Stomach smooth muscle (tissue), 2 donors: ENCODE measurements around the gene OSBPL6.

Experiments
- H3K27ac ChIP-seq: one replicate; pipeline ENCODE4 v1.7.0; 2013; ENCODE audit warnings: mild to moderate bottlenecking, low read length, inconsistent platforms
- H3K27me3 ChIP-seq, 2 donors: one replicate each; pipeline ENCODE4 v1.7.0; 2013; ENCODE audit warnings: low read length in 2 of 2; ENCODE audit not compliant: insufficient read depth in 2 of 2, control insufficient read depth in 1 of 2
- H3K36me3 ChIP-seq, 2 donors: one replicate each; pipeline ENCODE4 v1.7.0; 2013; ENCODE audit warnings: low read length in 2 of 2; ENCODE audit not compliant: control insufficient read depth in 2 of 2, insufficient read depth in 2 of 2
- H3K4me1 ChIP-seq: one replicate; pipeline ENCODE4 v1.7.0; 2013; ENCODE audit warnings: low read length; ENCODE audit not compliant: control insufficient read depth, insufficient read depth
- H3K4me3 ChIP-seq, 2 donors: one replicate each; pipeline ENCODE4 v1.7.0; 2013; ENCODE audit warnings: low read length in 2 of 2
- H3K9ac ChIP-seq, 2 donors: one replicate each; pipeline ENCODE4 v1.7.0; 2013; ENCODE audit warnings: low read length in 2 of 2, mild to moderate bottlenecking in 1 of 2
- H3K9me3 ChIP-seq, 2 donors: one replicate each; pipeline ENCODE4 v1.7.0; 2013; ENCODE audit warnings: low read length in 2 of 2; ENCODE audit not compliant: control insufficient read depth in 2 of 2
- donor health status: healthy.
- donor health status: Pancreatic carcinoma.

The OSBPL6 gene

GRCh38 chr2:178298785-178299212, 104.5 kb downstream of the OSBPL6 start:
- Histone ChIP-seq H3K27me3 (no peaks in the 10 kb centered on the region), H3K27ac (no peak overlapping the region), H3K4me1 (no peaks in the 10 kb centered on the region), H3K36me3 (no peaks in the 10 kb centered on the region), H3K4me3 (no peak overlapping the region), H3K9me3 (no peaks in the 10 kb centered on the region), H3K9ac (no peak overlapping the region)

GRCh38 chr2:178301649-178302238, 107.4 kb downstream of the OSBPL6 start:
- H3K27ac ChIP-seq: no peak overlapping the region
- no peak overlapping the region for H3K4me3 ChIP-seq
- no peaks in the 10 kb centered on the region for H3K27me3 ChIP-seq
- peaks cover 0 to 2% of the 10 kb centered on the region in 2 donors for H3K36me3 ChIP-seq
- H3K9ac ChIP-seq: no peak overlapping the region
- no peaks in the 10 kb centered on the region for H3K4me1 ChIP-seq
- no peaks in the 10 kb centered on the region for H3K9me3 ChIP-seq

GRCh38 chr2:178304333-178304732, 110.0 kb downstream of the OSBPL6 start:
- Histone ChIP-seq H3K27ac (no peak overlapping the region), H3K36me3 (peaks cover 0 to 2% of the 10 kb centered on the region in 2 donors), H3K4me1 (no peaks in the 10 kb centered on the region), H3K27me3 (no peaks in the 10 kb centered on the region), H3K9me3 (no peaks in the 10 kb centered on the region), H3K4me3 (no peak overlapping the region), H3K9ac (no peak overlapping the region)

GRCh38 chr2:178306352-178307073, 112.2 kb downstream of the OSBPL6 start:
- Histone ChIP-seq H3K4me3 (no peak overlapping the region), H3K4me1 (no peaks in the 10 kb centered on the region), H3K9ac (no peak overlapping the region), H3K27me3 (no peaks in the 10 kb centered on the region), H3K27ac (no peak overlapping the region), H3K9me3 (no peaks in the 10 kb centered on the region), H3K36me3 (peaks cover 0 to 2% of the 10 kb centered on the region in 2 donors)

GRCh38 chr2:178307650-178308049, 113.3 kb downstream of the OSBPL6 start:
- no peak overlapping the region for H3K27ac ChIP-seq
- H3K4me1 ChIP-seq: no peaks in the 10 kb centered on the region
- no peaks in the 10 kb centered on the region for H3K9me3 ChIP-seq
- no peak overlapping the region for H3K4me3 ChIP-seq
- peaks cover 0 to 2% of the 10 kb centered on the region in 2 donors for H3K36me3 ChIP-seq
- H3K27me3 ChIP-seq: no peaks in the 10 kb centered on the region
- H3K9ac ChIP-seq: no peak overlapping the region

- peaks cover 0 to 2% of the 10 kb centered on the region in 2 donors for H3K36me3 ChIP-seq
- no peaks in the 10 kb centered on the region for H3K27me3 ChIP-seq
- no peak overlapping the region for H3K27ac ChIP-seq
- H3K4me1 ChIP-seq: no peaks in the 10 kb centered on the region
- no peak overlapping the region for H3K9ac ChIP-seq
- no peak overlapping the region for H3K4me3 ChIP-seq
- H3K9me3 ChIP-seq: no peaks in the 10 kb centered on the region
Measured at GRCh38 chr2:178309541-178309940, 115.2 kb downstream of the OSBPL6 start.

GRCh38 chr2:178315078-178315477, 120.8 kb downstream of the OSBPL6 start:
- H3K4me1 ChIP-seq: no peaks in the 10 kb centered on the region
- H3K9ac ChIP-seq: no peak overlapping the region
- no peak overlapping the region for H3K27ac ChIP-seq
- H3K27me3 ChIP-seq: no peaks in the 10 kb centered on the region
- H3K4me3 ChIP-seq: no peak overlapping the region
- H3K9me3 ChIP-seq: no peaks in the 10 kb centered on the region
- H3K36me3 ChIP-seq: no peaks in the 10 kb centered on the region

GRCh38 chr2:178315488-178315948, 121.2 kb downstream of the OSBPL6 start:
- Histone ChIP-seq H3K27ac (no peak overlapping the region), H3K4me3 (no peak overlapping the region), H3K4me1 (no peaks in the 10 kb centered on the region), H3K36me3 (no peaks in the 10 kb centered on the region), H3K9me3 (no peaks in the 10 kb centered on the region), H3K27me3 (no peaks in the 10 kb centered on the region), H3K9ac (no peak overlapping the region)

GRCh38 chr2:178317811-178318210, 123.5 kb downstream of the OSBPL6 start:
- H3K4me3 ChIP-seq: no peak overlapping the region
- no peaks in the 10 kb centered on the region for H3K36me3 ChIP-seq
- no peaks in the 10 kb centered on the region for H3K9me3 ChIP-seq
- no peak overlapping the region for H3K27ac ChIP-seq
- H3K4me1 ChIP-seq: no peaks in the 10 kb centered on the region
- no peaks in the 10 kb centered on the region for H3K27me3 ChIP-seq
- no peak overlapping the region for H3K9ac ChIP-seq

- Histone ChIP-seq H3K9me3 (no peaks in the 10 kb centered on the region), H3K4me3 (no peak overlapping the region), H3K9ac (no peak overlapping the region), H3K27ac (no peak overlapping the region), H3K27me3 (no peaks in the 10 kb centered on the region), H3K36me3 (no peaks in the 10 kb centered on the region), H3K4me1 (no peaks in the 10 kb centered on the region)
Measured at GRCh38 chr2:178320011-178320585, 125.8 kb downstream of the OSBPL6 start.

- Histone ChIP-seq H3K27me3 (no peaks in the 10 kb centered on the region), H3K36me3 (no peaks in the 10 kb centered on the region), H3K9me3 (no peaks in the 10 kb centered on the region), H3K27ac (no peak overlapping the region), H3K9ac (no peak overlapping the region), H3K4me1 (no peaks in the 10 kb centered on the region), H3K4me3 (no peak overlapping the region)
Measured at GRCh38 chr2:178322068-178322467, 127.8 kb downstream of the OSBPL6 start.
